GM23338 (cell line): ENCODE results near the gene SMOC2. TPM values are rescaled to one million over a fixed set of nuclear protein-coding genes. Genes with fewer than 3 reads are reported as not detected.

Experiments used
- ATAC-seq: fragments of 200-7000 bp; cut with Tn5 transposase; 3 replicates; pipeline ENCODE4 v1.9.1; 2020
- DNase-seq: peaks from one replicate; pipeline ENCODE4 v3.0.0-alpha.2; 2015; ENCODE audit warnings: low spot score
- H2AFZ ChIP-seq: fragments of 200-600 bp; sonication (generic); 2 replicates; pipeline ENCODE4 v1.8.0; 2016; ENCODE audit warnings: antibody characterized with exemption, mild to moderate bottlenecking, moderate library complexity
- H3F3A ChIP-seq: fragments of 200-600 bp; sonication (generic); replicated peaks from 2 replicates; pipeline ENCODE4 v1.8.0; 2017; ENCODE audit warnings: antibody characterized with exemption, mixed run types, low read depth
- H3K27ac ChIP-seq: fragments of 200-600 bp; sonication (generic); 2 replicates; pipeline ENCODE4 v1.6.1; 2016; ENCODE audit warnings: low read depth
- H3K27me3 ChIP-seq: fragments of 200-600 bp; sonication (generic); 2 replicates; pipeline ENCODE4 v1.8.0; 2016; ENCODE audit warnings: mild to moderate bottlenecking, mixed run types, moderate library complexity; ENCODE audit not compliant: insufficient read depth
- H3K36me3 ChIP-seq: fragments of 200-600 bp; sonication (generic); 2 replicates; pipeline ENCODE4 v1.8.0; 2016; ENCODE audit warnings: mild to moderate bottlenecking; ENCODE audit not compliant: insufficient read depth
- H3K4me1 ChIP-seq: fragments of 200-600 bp; sonication (generic); 2 replicates; pipeline ENCODE4 v1.8.0; 2016; ENCODE audit warnings: mild to moderate bottlenecking, moderate library complexity; ENCODE audit not compliant: insufficient read depth
- H3K4me2 ChIP-seq: fragments of 200-600 bp; sonication (generic); 2 replicates; pipeline ENCODE4 v1.7.1; 2017; ENCODE audit warnings: mixed run types
- H3K4me3 ChIP-seq: fragments of 200-600 bp; sonication (generic); 2 replicates; pipeline ENCODE4 v1.6.1; 2016; ENCODE audit warnings: mixed run types
- H3K79me2 ChIP-seq: fragments of 200-600 bp; sonication (generic); replicated peaks from 2 replicates; pipeline ENCODE4 v1.8.0; 2017; ENCODE audit warnings: mild to moderate bottlenecking; ENCODE audit not compliant: insufficient read depth
- H3K9me2 ChIP-seq: fragments of 200-600 bp; sonication (generic); 2 replicates; pipeline ENCODE4 v1.8.0; 2017; ENCODE audit not compliant: insufficient read depth
- H4K20me1 ChIP-seq: fragments of 200-600 bp; sonication (generic); replicated peaks from 2 replicates; pipeline ENCODE4 v1.8.0; 2017; ENCODE audit warnings: mild to moderate bottlenecking; ENCODE audit not compliant: insufficient read depth
- H3K27ac Mint-ChIP-seq: 2 replicates; pipeline ENCODE4 v1.8.0; 2020; ENCODE audit warnings: inconsistent platforms, mild to moderate bottlenecking, moderate library complexity, mixed read lengths
- H3K27me3 Mint-ChIP-seq: 3 replicates; pipeline ENCODE4 v1.8.0; 2022; ENCODE audit warnings: low read depth, mild to moderate bottlenecking, moderate library complexity, mixed read lengths, inconsistent platforms; ENCODE audit not compliant: insufficient read depth, poor library complexity
- H3K36me3 Mint-ChIP-seq: 3 replicates; pipeline ENCODE4 v1.8.0; 2021; ENCODE audit warnings: low read depth, mild to moderate bottlenecking, inconsistent platforms, moderate library complexity, mixed read lengths
- H3K4me1 Mint-ChIP-seq: 3 replicates; pipeline ENCODE4 v1.8.0; 2020; ENCODE audit warnings: mild to moderate bottlenecking, inconsistent platforms, mixed read lengths
- H3K4me3 Mint-ChIP-seq: 3 replicates; pipeline ENCODE4 v1.8.0; 2021; ENCODE audit warnings: moderate library complexity, mild to moderate bottlenecking, inconsistent platforms, mixed read lengths
- H3K9me3 Mint-ChIP-seq: 3 replicates; pipeline ENCODE4 v1.8.0; 2020; ENCODE audit warnings: moderate library complexity, mild to moderate bottlenecking, inconsistent platforms, mixed read lengths
- CREB1 ChIP-seq: fragments of 250-450 bp; sonication (Bioruptor Pico); IDR thresholded peaks from 2 replicates; pipeline ENCODE4 v1.5.0; 2020; ENCODE audit warnings: low read depth, mild to moderate bottlenecking, moderate library complexity
- EZH2 ChIP-seq: fragments of 200-600 bp; sonication (generic); IDR thresholded peaks from one replicate; pipeline ENCODE4 v1.8.0; 2017; ENCODE audit warnings: antibody characterized with exemption, mild to moderate bottlenecking, low read depth; ENCODE audit not compliant: unreplicated experiment
- EZH2phosphoT487 ChIP-seq: fragments of 200-600 bp; sonication (generic); IDR thresholded peaks from one replicate; pipeline ENCODE4 v1.8.1; 2018; ENCODE audit warnings: antibody characterized with exemption; ENCODE audit not compliant: unreplicated experiment
- JUNB ChIP-seq: IDR thresholded peaks from one replicate; pipeline ENCODE4 v1.6.1; 2016; ENCODE audit warnings: antibody characterized with exemption; ENCODE audit not compliant: unreplicated experiment
- NANOG ChIP-seq: IDR thresholded peaks from 2 replicates; pipeline ENCODE4 v1.6.1; 2016; ENCODE audit warnings: antibody characterized with exemption, borderline replicate concordance
- POLR2AphosphoS5 ChIP-seq: IDR thresholded peaks from 2 replicates; pipeline ENCODE4 v1.6.1; 2016; ENCODE audit warnings: antibody characterized with exemption, low read depth
- REST ChIP-seq: IDR thresholded peaks from one replicate; pipeline ENCODE4 v1.6.1; 2018; ENCODE audit warnings: antibody characterized with exemption; ENCODE audit not compliant: unreplicated experiment
- STAT1 ChIP-seq: IDR thresholded peaks from one replicate; pipeline ENCODE4 v1.6.1; 2016; ENCODE audit warnings: antibody characterized with exemption; ENCODE audit not compliant: unreplicated experiment
- ZNF114 ChIP-seq: fragments of 250-450 bp; sonication (Bioruptor Pico); IDR thresholded peaks from 2 replicates; pipeline ENCODE4 v1.5.0; 2020; ENCODE audit warnings: mild to moderate bottlenecking, moderate library complexity
- polyA plus RNA-seq: library from polyadenylated mRNA; unstranded; fragments of >200 nt; fragmentation: Nextera tagmentation; extraction: Ambion mirVana; gene quantifications from 2 replicates; pipeline ENCODE4 v1.2.1, GENCODE V29; 2016
- total RNA-seq: library from RNA; depleted of rRNA; stranded (reverse); fragments of >200 nt; shearing (Covaris generic); gene quantifications from 2 replicates; pipeline ENCODE4 v1.2.3, GENCODE V29; 2014
- TF ChIP-seq, protein P1 (sequence below): IDR thresholded peaks from 2 replicates; pipeline ENCODE4 v1.6.1; 2016; ENCODE audit warnings: antibody characterized with exemption
- TF ChIP-seq, protein P2 (sequence below), 2 experiments: fragments of 200-600 bp in 1 of 2; sonication (generic) in 1 of 2; conservative IDR thresholded peaks; 2 replicates each; pipeline versions ENCODE4 v1.5.1 to v1.6.1; 2016 to 2017; ENCODE audit warnings: antibody characterized with exemption in 2 of 2, low read depth in 2 of 2, mild to moderate bottlenecking in 2 of 2, moderate library complexity in 1 of 2
- TF ChIP-seq, protein P3 (sequence below): fragments of 250-450 bp; sonication (Bioruptor Pico); IDR thresholded peaks from 2 replicates; pipeline ENCODE4 v1.5.0; 2020; ENCODE audit warnings: mild to moderate bottlenecking, moderate library complexity

The SMOC2 gene
- total and polyA plus RNA-seq, 2 experiments from 2014 or later: 4.3 to 6.5 TPM

DNA sequence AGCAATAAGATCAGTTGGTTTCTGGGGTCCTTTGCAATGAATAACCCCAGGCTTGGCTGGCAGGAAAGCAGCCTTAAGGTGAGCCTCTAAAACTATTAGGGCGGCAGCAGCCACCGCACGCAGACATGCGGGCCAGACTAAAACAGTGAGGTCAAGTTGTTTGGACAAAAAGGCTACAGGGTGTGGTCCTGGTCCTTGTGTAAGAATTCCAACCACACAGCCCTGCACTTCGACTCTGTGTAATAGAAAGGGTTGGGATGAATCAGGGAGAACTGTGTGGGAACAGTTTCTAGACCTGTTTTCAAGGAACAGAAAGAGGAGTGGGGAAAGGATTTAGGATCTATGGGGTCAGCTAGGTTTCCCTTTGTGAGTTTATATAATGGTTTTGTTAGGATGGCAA, 237.6 kb downstream of the SMOC2 start (continued):
- TF ChIP-seq REST (no peak), JUNB (no peak), NANOG (no peak)

- peaks cover 10% of the 10 kb centered on the region for H3K9me2 ChIP-seq
- Mint-ChIP-seq H3K4me1 (peaks cover 35% of the 10 kb centered on the region), H3K27me3 (no peaks in the 10 kb centered on the region), H3K4me3 (no peak overlapping the region), H3K36me3 (no peaks in the 10 kb centered on the region; the same call in 2 of the 3 replicates), H3K9me3 (peaks cover 7% of the 10 kb centered on the region; the same call in 1 of the 3 replicates), H3K27ac (no peak overlapping the region)
- H3K4me3 ChIP-seq: no peak overlapping the region
- H3K4me1 ChIP-seq: peaks cover 8% of the 10 kb centered on the region; the same call in 1 of the 2 replicates
- H3K79me2 ChIP-seq: no peaks in the 10 kb centered on the region
- no peak for ATAC-seq
- H3F3A ChIP-seq: no peaks in the 10 kb centered on the region
- no peak overlapping the region for H3K4me2 ChIP-seq
- no peaks in the 10 kb centered on the region for H4K20me1 ChIP-seq
- no peak for DNase-seq
- H3K27ac ChIP-seq: no peak overlapping the region
- no peaks in the 10 kb centered on the region for H3K36me3 ChIP-seq
- H3K27me3 ChIP-seq: no peaks in the 10 kb centered on the region
- no peak overlapping the region for H2AFZ ChIP-seq
- no peak for TF ChIP-seq NANOG
- TF ChIP-seq EZH2: no peak
- no peak for TF ChIP-seq STAT1
- TF ChIP-seq, protein P1, sequence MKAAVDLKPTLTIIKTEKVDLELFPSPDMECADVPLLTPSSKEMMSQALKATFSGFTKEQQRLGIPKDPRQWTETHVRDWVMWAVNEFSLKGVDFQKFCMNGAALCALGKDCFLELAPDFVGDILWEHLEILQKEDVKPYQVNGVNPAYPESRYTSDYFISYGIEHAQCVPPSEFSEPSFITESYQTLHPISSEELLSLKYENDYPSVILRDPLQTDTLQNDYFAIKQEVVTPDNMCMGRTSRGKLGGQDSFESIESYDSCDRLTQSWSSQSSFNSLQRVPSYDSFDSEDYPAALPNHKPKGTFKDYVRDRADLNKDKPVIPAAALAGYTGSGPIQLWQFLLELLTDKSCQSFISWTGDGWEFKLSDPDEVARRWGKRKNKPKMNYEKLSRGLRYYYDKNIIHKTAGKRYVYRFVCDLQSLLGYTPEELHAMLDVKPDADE: no peak
- TF ChIP-seq ZNF114: no peak
- TF ChIP-seq EZH2phosphoT487: no peak
- TF ChIP-seq POLR2AphosphoS5: no peak
- TF ChIP-seq, protein P2, sequence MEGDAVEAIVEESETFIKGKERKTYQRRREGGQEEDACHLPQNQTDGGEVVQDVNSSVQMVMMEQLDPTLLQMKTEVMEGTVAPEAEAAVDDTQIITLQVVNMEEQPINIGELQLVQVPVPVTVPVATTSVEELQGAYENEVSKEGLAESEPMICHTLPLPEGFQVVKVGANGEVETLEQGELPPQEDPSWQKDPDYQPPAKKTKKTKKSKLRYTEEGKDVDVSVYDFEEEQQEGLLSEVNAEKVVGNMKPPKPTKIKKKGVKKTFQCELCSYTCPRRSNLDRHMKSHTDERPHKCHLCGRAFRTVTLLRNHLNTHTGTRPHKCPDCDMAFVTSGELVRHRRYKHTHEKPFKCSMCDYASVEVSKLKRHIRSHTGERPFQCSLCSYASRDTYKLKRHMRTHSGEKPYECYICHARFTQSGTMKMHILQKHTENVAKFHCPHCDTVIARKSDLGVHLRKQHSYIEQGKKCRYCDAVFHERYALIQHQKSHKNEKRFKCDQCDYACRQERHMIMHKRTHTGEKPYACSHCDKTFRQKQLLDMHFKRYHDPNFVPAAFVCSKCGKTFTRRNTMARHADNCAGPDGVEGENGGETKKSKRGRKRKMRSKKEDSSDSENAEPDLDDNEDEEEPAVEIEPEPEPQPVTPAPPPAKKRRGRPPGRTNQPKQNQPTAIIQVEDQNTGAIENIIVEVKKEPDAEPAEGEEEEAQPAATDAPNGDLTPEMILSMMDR (conservative IDR thresholded peaks at IDR 0.05; ENCODE audit: low read depth in 2 of 2): no peak
- TF ChIP-seq, protein P3, sequence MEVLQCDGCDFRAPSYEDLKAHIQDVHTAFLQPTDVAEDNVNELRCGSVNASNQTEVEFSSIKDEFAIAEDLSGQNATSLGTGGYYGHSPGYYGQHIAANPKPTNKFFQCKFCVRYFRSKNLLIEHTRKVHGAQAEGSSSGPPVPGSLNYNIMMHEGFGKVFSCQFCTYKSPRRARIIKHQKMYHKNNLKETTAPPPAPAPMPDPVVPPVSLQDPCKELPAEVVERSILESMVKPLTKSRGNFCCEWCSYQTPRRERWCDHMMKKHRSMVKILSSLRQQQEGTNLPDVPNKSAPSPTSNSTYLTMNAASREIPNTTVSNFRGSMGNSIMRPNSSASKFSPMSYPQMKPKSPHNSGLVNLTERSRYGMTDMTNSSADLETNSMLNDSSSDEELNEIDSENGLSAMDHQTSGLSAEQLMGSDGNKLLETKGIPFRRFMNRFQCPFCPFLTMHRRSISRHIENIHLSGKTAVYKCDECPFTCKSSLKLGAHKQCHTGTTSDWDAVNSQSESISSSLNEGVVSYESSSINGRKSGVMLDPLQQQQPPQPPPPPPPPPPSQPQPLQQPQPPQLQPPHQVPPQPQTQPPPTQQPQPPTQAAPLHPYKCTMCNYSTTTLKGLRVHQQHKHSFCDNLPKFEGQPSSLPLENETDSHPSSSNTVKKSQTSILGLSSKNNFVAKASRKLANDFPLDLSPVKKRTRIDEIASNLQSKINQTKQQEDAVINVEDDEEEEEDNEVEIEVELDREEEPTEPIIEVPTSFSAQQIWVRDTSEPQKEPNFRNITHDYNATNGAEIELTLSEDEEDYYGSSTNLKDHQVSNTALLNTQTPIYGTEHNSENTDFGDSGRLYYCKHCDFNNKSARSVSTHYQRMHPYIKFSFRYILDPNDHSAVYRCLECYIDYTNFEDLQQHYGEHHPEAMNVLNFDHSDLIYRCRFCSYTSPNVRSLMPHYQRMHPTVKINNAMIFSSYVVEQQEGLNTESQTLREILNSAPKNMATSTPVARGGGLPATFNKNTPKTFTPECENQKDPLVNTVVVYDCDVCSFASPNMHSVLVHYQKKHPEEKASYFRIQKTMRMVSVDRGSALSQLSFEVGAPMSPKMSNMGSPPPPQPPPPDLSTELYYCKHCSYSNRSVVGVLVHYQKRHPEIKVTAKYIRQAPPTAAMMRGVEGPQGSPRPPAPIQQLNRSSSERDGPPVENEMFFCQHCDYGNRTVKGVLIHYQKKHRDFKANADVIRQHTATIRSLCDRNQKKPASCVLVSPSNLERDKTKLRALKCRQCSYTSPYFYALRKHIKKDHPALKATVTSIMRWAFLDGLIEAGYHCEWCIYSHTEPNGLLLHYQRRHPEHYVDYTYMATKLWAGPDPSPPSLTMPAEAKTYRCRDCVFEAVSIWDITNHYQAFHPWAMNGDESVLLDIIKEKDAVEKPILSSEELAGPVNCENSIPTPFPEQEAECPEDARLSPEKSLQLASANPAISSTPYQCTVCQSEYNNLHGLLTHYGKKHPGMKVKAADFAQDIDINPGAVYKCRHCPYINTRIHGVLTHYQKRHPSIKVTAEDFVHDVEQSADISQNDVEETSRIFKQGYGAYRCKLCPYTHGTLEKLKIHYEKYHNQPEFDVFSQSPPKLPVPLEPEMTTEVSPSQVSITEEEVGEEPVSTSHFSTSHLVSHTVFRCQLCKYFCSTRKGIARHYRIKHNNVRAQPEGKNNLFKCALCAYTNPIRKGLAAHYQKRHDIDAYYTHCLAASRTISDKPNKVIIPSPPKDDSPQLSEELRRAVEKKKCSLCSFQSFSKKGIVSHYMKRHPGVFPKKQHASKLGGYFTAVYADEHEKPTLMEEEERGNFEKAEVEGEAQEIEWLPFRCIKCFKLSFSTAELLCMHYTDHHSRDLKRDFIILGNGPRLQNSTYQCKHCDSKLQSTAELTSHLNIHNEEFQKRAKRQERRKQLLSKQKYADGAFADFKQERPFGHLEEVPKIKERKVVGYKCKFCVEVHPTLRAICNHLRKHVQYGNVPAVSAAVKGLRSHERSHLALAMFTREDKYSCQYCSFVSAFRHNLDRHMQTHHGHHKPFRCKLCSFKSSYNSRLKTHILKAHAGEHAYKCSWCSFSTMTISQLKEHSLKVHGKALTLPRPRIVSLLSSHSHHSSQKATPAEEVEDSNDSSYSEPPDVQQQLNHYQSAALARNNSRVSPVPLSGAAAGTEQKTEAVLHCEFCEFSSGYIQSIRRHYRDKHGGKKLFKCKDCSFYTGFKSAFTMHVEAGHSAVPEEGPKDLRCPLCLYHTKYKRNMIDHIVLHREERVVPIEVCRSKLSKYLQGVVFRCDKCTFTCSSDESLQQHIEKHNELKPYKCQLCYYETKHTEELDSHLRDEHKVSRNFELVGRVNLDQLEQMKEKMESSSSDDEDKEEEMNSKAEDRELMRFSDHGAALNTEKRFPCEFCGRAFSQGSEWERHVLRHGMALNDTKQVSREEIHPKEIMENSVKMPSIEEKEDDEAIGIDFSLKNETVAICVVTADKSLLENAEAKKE (CRISPR knock-in tag): no peak
- no peak for TF ChIP-seq JUNB
- no peak for TF ChIP-seq CREB1 (CRISPR knock-in tag)
Measured at GRCh38 chr6:168681748-168682147, 240.8 kb downstream of the SMOC2 start.
